Gastrocnemius medialis (tissue), 4 donors: Measurements from ENCODE around the gene RASGEF1C.

ENCODE experiments used
- CTCF ChIP-seq, 5 experiments: fragments of 450-650 bp in 3 of 5; fragments of 200-600 bp in 2 of 5; sonication (generic) in 2 of 5; IDR thresholded peaks in 4 of 5; conservative IDR thresholded peaks in 1 of 5; 1 replicate in 4 of 5; 2 replicates in 1 of 5; pipeline ENCODE4 v1.5.1; 2016 to 2019; ENCODE audit warnings: antibody characterized with exemption in 5 of 5, mild to moderate bottlenecking in 3 of 5, moderate library complexity in 3 of 5
- POLR2A ChIP-seq, 2 donors: fragments of 450-650 bp; IDR thresholded peaks; one replicate each; pipeline ENCODE4 v1.6.1; 2017; ENCODE audit warnings: antibody characterized with exemption in 2 of 2, mild to moderate bottlenecking in 2 of 2, moderate library complexity in 2 of 2

- TF ChIP-seq CTCF (IDR thresholded peaks at IDR 0.05 in 4 of 5, conservative IDR thresholded peaks at IDR 0.05 in 1 of 5) (no peak), POLR2A (IDR thresholded peaks at IDR 0.05) (no peak)
Measured at GRCh38 chr5:180180421-180180820, 28.6 kb downstream of the RASGEF1C start.
